ENCODE measurements around the gene TXNDC16. TPM values are rescaled to one million over a fixed set of nuclear protein-coding genes. Genes with fewer than 3 reads are reported as not detected.

The TXNDC16 gene
- total RNA-seq, 1 experiment from 2014 or later: 13.2 TPM

GRCh38 chr14:52583544-52583943, 31.2 kb upstream of the TXNDC16 start:
- Histone ChIP-seq H2BK5ac (ENCODE audit: insufficient read length, low read length) (no peak overlapping the region), H3K23me2 (ENCODE audit: insufficient read length, low read depth, low read length, poor library complexity, severe bottlenecking) (no peaks in the 10 kb centered on the region), H3K79me2 (ENCODE audit: insufficient read depth, low read length) (no peaks in the 10 kb centered on the region), H2BK15ac (ENCODE audit: low read depth, low read length) (no peak overlapping the region), H3T11ph (ENCODE audit: low read length) (no peak overlapping the region), H3K27me3 (ENCODE audit: insufficient read depth, low read length) (no peaks in the 10 kb centered on the region), H3K27ac (ENCODE audit: insufficient read length, low read depth, low read length) (no peak overlapping the region), H4K5ac (ENCODE audit: insufficient read length, low read depth, low read length) (no peak overlapping the region), H4K20me1 (ENCODE audit: control insufficient read depth, insufficient read depth, insufficient read length) (no peaks in the 10 kb centered on the region), H4K8ac (replicated peaks; ENCODE audit: insufficient read length, low read depth, low read length) (no peak overlapping the region), H3K14ac (ENCODE audit: insufficient read depth, low read length) (no peak overlapping the region), H2BK20ac (ENCODE audit: low read depth, low read length, poor library complexity, severe bottlenecking) (no peak overlapping the region), H3K56ac (ENCODE audit: insufficient read length, low read depth, low read length) (no peak overlapping the region), H3K18ac (ENCODE audit: insufficient read length, low read depth, low read length) (no peak overlapping the region), H3K79me1 (ENCODE audit: insufficient read depth, low read depth, low read length, poor library complexity, severe bottlenecking) (no peaks in the 10 kb centered on the region), H3K9me3 (ENCODE audit: control insufficient read depth, low read depth, low read length) (no peaks in the 10 kb centered on the region), H3K23ac (ENCODE audit: insufficient read length, low read depth, low read length) (no peak overlapping the region), H3K4me1 (ENCODE audit: insufficient read depth, low read length) (no peaks in the 10 kb centered on the region), H2BK120ac (ENCODE audit: low read depth, low read length, poor library complexity, severe bottlenecking) (no peak overlapping the region), H2AK5ac (ENCODE audit: insufficient read length, low read length) (no peak overlapping the region), H4K91ac (ENCODE audit: insufficient read length, low read depth, low read length) (no peak overlapping the region), H3K4me2 (ENCODE audit: insufficient read depth, insufficient read length, low read length) (no peak overlapping the region), H2AFZ (ENCODE audit: low read length) (no peak overlapping the region), H3K4ac (ENCODE audit: low read depth, low read length) (no peak overlapping the region), H2BK12ac (ENCODE audit: insufficient read length, low read depth, low read length) (no peak overlapping the region), H3K9ac (ENCODE audit: extremely low read depth, insufficient read length, low read length) (no peak overlapping the region)
- DNase-seq: no peak
- TF ChIP-seq CTCF (conservative IDR thresholded peaks at IDR 0.05): no peak
- Mint-ChIP-seq H3K27ac (no peak overlapping the region), H3K4me1 (no peaks in the 10 kb centered on the region; a peak in 1 of 4 replicates), H3K4me3 (no peak overlapping the region), H3K9me3 (no peaks in the 10 kb centered on the region), H3K27me3 (ENCODE audit: low read depth) (no peaks in the 10 kb centered on the region), H3K36me3 (ENCODE audit: insufficient read depth in 1 of 3, low read depth in 3 of 3) (no peaks in the 10 kb centered on the region)

Data from H9 (cell line).